GM18519 (cell line): ENCODE measurements around the gene DDHD1.
"Not testable (repeated sequence)": the region's sequence is repeated elsewhere in the genome, so short reads cannot be mapped to it uniquely, and the experiment has no call there.

Source experiments
- ATAC-seq: cut with Tn5 transposase; IDR thresholded peaks from one replicate; pipeline ENCODE4 v1.9.1; 2021; ENCODE audit warnings: mild to moderate bottlenecking, moderate library complexity; ENCODE audit not compliant: unreplicated experiment, low FRiP score

DDHD1 gene

GRCh38 chr14:53109105-53110041 lies 43.8 kb downstream of the DDHD1 start:
- peak; percentile 85 for ATAC-seq

- ATAC-seq: no peak
Measured at GRCh38 chr14:53108292-53109104, 44.6 kb downstream of the DDHD1 start.

- no peak for ATAC-seq
Measured at GRCh38 chr14:53106768-53107167, 46.4 kb downstream of the DDHD1 start.

- no peak for ATAC-seq
Measured at GRCh38 chr14:53103636-53104340, 49.3 kb downstream of the DDHD1 start.

- ATAC-seq: no peak
Measured at GRCh38 chr14:53093206-53093605, 59.9 kb downstream of the DDHD1 start.

GRCh38 chr14:53090853-53091252 lies 62.3 kb downstream of the DDHD1 start:
- ATAC-seq: no peak

- not testable (repeated sequence) for ATAC-seq
Measured at GRCh38 chr14:53084954-53085353, 68.2 kb downstream of the DDHD1 start.

GRCh38 chr14:53064475-53064874 lies 88.6 kb downstream of the DDHD1 start:
- ATAC-seq: no peak

- no peak for ATAC-seq
Measured at GRCh38 chr14:53062856-53063255, 90.3 kb downstream of the DDHD1 start.

GRCh38 chr14:53060046-53060445 lies 93.1 kb downstream of the DDHD1 start:
- ATAC-seq: no peak

- peak; percentile 65 for ATAC-seq
Measured at GRCh38 chr14:53055003-53055402, 98.1 kb downstream of the DDHD1 start.

GRCh38 chr14:53054457-53054856 lies 98.7 kb downstream of the DDHD1 start:
- ATAC-seq: no peak

GRCh38 chr14:53048631-53049030 lies 104.5 kb downstream of the DDHD1 start:
- no peak for ATAC-seq

- no peak for ATAC-seq
Measured at GRCh38 chr14:53047307-53048069, 105.6 kb downstream of the DDHD1 start.

GRCh38 chr14:53044486-53044885 lies 108.6 kb downstream of the DDHD1 start:
- no peak for ATAC-seq

- no peak for ATAC-seq
Measured at GRCh38 chr14:53043027-53043581, 110.0 kb downstream of the DDHD1 start.

- ATAC-seq: no peak
Measured at GRCh38 chr14:53042480-53042879, 110.6 kb downstream of the DDHD1 start.

GRCh38 chr14:53041067-53041466 lies 112.1 kb downstream of the DDHD1 start:
- no peak for ATAC-seq

GRCh38 chr14:53038629-53039028 lies 114.5 kb downstream of the DDHD1 start:
- ATAC-seq: no peak

- ATAC-seq: no peak
Measured at GRCh38 chr14:53037016-53037415, 116.1 kb downstream of the DDHD1 start.
